Measurements from ENCODE around the gene CDH22.

CDH22 gene

DNA sequence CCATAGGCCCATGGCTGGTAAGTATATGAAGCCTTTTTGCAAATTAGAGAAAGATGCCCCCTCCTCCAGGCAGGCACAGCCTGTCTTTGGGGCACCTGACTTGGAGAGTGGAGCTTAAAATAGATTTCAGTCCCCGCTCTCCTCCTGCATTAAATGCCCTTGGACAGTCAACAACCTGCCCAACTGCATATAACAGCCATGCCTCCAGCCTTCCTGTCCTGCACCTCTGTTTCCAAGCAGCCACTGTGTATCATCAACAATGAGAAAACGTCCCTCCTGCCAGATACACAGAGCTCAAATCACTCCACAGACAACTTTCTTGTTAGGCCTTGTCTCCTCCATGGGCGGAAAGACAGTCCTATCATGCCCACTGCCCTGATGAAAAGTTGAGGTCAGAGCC, 3.4 kb downstream of the CDH22 start:
- H3K36me3 ChIP-seq, result no peaks in the 10 kb centered on the region
- TF ChIP-seq, protein P1, sequence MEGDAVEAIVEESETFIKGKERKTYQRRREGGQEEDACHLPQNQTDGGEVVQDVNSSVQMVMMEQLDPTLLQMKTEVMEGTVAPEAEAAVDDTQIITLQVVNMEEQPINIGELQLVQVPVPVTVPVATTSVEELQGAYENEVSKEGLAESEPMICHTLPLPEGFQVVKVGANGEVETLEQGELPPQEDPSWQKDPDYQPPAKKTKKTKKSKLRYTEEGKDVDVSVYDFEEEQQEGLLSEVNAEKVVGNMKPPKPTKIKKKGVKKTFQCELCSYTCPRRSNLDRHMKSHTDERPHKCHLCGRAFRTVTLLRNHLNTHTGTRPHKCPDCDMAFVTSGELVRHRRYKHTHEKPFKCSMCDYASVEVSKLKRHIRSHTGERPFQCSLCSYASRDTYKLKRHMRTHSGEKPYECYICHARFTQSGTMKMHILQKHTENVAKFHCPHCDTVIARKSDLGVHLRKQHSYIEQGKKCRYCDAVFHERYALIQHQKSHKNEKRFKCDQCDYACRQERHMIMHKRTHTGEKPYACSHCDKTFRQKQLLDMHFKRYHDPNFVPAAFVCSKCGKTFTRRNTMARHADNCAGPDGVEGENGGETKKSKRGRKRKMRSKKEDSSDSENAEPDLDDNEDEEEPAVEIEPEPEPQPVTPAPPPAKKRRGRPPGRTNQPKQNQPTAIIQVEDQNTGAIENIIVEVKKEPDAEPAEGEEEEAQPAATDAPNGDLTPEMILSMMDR (IDR thresholded peaks at IDR 0.05; ENCODE audit: low read depth, low read length), result no peak
- no peaks in the 10 kb centered on the region for H3K9me3 ChIP-seq (ENCODE audit: severe bottlenecking)
- DNase-seq, result no peak
- no peak overlapping the region for H3K27ac ChIP-seq
- H3K27me3 ChIP-seq (ENCODE audit: insufficient read depth, low read depth, severe bottlenecking), result no peaks in the 10 kb centered on the region
- no peak overlapping the region for H3K4me3 ChIP-seq (ENCODE audit: low read depth, low read length)

DNA sequence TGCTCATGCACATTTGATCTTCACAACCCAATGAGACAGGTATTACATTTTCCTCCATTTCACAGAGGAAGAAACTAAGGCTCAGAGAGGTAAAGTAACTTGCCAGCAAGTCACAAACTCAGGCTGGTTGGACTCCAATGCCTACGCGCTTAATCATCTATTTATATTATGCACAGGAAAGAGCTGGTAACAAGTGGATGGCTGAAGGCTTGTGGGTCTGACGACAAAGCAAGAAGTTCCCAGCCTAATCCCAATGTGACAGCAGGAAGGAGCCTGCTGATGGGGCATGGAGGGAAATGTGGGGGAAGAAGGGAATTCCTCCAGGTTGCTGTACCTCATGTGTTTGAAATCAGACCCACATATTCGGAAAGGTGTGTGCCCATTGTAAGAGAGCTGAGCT, 3.9 kb downstream of the CDH22 start:
- TF ChIP-seq, protein P1 (IDR thresholded peaks at IDR 0.05; ENCODE audit: low read depth, low read length), result no peak
- no peak overlapping the region for H3K4me3 ChIP-seq (ENCODE audit: low read depth, low read length)
- H3K27ac ChIP-seq, result no peak overlapping the region
- H3K36me3 ChIP-seq, result no peaks in the 10 kb centered on the region
- DNase-seq, result no peak
- no peaks in the 10 kb centered on the region for H3K27me3 ChIP-seq (ENCODE audit: insufficient read depth, low read depth, severe bottlenecking)
- no peaks in the 10 kb centered on the region for H3K9me3 ChIP-seq (ENCODE audit: severe bottlenecking)

DNA sequence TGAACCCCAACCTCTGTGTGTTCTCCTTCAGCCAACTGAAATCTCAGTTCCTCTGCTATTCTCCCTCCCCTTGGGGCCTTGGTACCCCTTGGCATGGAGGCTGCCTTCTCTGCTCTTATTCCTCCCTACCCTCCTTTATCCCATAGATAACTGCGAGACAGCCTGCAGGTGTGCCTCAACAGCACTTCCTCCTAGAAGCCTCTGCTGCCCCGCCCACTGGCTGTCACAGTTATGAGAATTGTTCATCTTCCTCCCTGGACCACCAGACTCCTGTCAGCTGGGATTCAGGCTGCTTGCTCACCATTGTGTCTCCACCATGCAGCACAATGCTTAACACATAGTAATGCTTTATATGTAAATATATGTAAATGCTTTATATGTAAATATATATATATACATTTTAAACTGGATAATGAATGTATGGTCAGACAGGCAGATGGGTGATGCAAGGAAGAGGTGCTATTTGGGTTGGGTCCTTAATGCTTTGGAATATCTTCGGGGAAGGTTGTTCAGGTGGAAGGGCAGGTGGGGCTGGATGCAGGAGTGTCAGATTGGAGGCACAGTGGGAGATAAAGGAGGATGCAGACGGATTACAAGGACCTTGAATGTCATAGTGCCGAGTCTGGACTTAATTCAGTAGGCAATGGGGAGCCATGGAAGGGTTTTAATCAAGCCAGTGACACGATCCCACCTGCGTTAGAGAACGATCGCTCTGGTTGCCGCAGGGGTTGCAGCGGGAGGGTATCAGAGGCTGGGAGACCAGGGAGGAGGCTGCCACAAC, 4.9 kb downstream of the CDH22 start:
- no peaks in the 10 kb centered on the region for H3K36me3 ChIP-seq
- TF ChIP-seq, protein P1 (IDR thresholded peaks at IDR 0.05; ENCODE audit: low read depth, low read length), result no peak
- no peaks in the 10 kb centered on the region for H3K27me3 ChIP-seq (ENCODE audit: insufficient read depth, low read depth, severe bottlenecking)
- H3K27ac ChIP-seq, result no peak overlapping the region
- H3K4me3 ChIP-seq (ENCODE audit: low read depth, low read length), result no peak overlapping the region
- no peak for DNase-seq
- no peaks in the 10 kb centered on the region for H3K9me3 ChIP-seq (ENCODE audit: severe bottlenecking)

DNA sequence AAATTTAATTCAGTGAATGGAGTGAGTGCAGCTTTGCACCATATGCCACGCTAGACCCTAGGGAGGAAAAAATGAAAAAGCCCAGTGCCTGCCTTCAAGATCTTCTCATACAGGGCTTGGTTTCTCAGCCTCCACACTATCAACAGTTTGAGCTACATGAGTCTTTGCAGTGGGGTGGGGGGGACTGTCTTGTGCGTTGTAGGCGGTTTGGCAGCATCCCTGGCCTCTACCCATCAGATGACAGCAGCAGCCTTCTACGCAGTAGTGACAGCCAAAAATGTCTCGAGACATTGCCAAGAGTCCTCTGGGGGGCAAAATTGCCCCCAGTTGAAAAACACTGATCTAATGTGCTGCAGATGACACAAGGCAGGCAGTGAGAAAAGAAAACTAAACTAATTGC, 6.2 kb downstream of the CDH22 start:
- Histone ChIP-seq H3K27me3 (ENCODE audit: insufficient read depth, low read depth, severe bottlenecking) (no peaks in the 10 kb centered on the region), H3K27ac (no peak overlapping the region), H3K9me3 (ENCODE audit: severe bottlenecking) (no peaks in the 10 kb centered on the region), H3K36me3 (no peaks in the 10 kb centered on the region), H3K4me3 (ENCODE audit: low read depth, low read length) (no peak overlapping the region)
- DNase-seq, result no peak
- TF ChIP-seq, protein P1 (IDR thresholded peaks at IDR 0.05; ENCODE audit: low read depth, low read length), result no peak

DNA sequence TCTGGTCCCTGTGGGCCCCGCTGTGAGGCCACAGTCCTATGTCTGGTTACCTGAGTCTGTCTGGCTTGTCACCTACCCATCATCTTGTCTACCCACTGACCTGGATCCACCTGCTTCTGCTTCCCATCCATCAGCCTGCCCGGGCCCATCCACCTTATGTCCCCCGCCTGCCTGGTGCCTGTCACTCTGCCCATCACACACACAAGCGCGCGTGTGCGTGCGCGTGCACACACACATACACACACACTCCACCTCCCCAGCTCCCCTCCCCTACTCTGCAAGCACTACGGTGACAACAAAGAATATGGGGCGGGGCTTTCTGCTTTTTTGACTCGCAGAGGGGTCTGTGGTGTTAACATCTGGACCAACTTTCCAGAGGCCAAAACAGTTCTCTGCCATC, 8.0 kb downstream of the CDH22 start:
- Histone ChIP-seq H3K36me3 (no peaks in the 10 kb centered on the region), H3K9me3 (ENCODE audit: severe bottlenecking) (no peaks in the 10 kb centered on the region), H3K27me3 (ENCODE audit: insufficient read depth, low read depth, severe bottlenecking) (no peaks in the 10 kb centered on the region), H3K4me3 (ENCODE audit: low read depth, low read length) (no peak overlapping the region), H3K27ac (no peak overlapping the region)
- TF ChIP-seq, protein P1 (IDR thresholded peaks at IDR 0.05; ENCODE audit: low read depth, low read length), result no peak
- DNase-seq, result no peak

DNA sequence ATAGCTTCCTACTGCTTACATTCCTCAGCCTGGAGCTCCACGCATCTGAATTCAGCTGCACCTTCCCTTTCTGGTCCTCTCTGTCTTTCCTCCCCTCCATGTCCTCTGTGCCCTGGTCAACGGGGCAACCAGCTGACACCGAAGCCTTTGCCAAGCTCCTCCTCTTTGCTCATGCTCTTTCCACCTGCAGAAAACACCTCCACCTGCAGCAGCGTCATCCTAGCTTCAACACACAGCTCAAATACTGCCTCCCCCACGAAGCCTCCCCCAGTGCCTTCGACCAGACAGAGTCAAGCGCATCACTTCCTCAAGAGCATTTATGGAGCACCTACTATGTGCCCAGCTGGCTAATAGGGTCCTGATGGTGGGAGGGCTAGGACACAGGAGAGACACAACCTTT, 9.2 kb downstream of the CDH22 start:
- H3K27me3 ChIP-seq (ENCODE audit: insufficient read depth, low read depth, severe bottlenecking), result no peaks in the 10 kb centered on the region
- TF ChIP-seq, protein P1 (IDR thresholded peaks at IDR 0.05; ENCODE audit: low read depth, low read length), result no peak
- H3K27ac ChIP-seq, result no peak overlapping the region
- H3K4me3 ChIP-seq (ENCODE audit: low read depth, low read length), result no peak overlapping the region
- H3K36me3 ChIP-seq, result no peaks in the 10 kb centered on the region
- H3K9me3 ChIP-seq (ENCODE audit: severe bottlenecking), result no peaks in the 10 kb centered on the region
- DNase-seq, result no peak

Data from WERI-Rb-1 (cell line).